H1 (cell line): ENCODE measurements around the gene CORO6. TPM values are rescaled to one million over a fixed set of nuclear protein-coding genes. Genes with fewer than 3 reads are reported as not detected.

Source experiments
- CTCF ChIA-PET: fragments of 300-600 bp; sonication (Branson Sonifier 250); formaldehyde crosslinking; loops from one replicate; lab custom pipeline; 2021; ENCODE audit not compliant: partially characterized antibody; lab: Charles Lee
- POLR2A ChIA-PET: fragments of 300-600 bp; sonication (Branson Sonifier 250); formaldehyde crosslinking; loops from one replicate; lab custom pipeline; 2021; ENCODE audit warnings: inconsistent platforms; ENCODE audit not compliant: partially characterized antibody; lab: Charles Lee
- DNase-seq, 2 experiments: peaks; one replicate each; pipeline versions ENCODE4 v3.0.0 to v3.0.0-alpha.2; 2010 to 2022; ENCODE audit warnings: low spot score in 2 of 2, low read depth in 1 of 2, mixed read lengths in 1 of 2
- FAIRE-seq: peaks from 2 replicates; lab custom pipeline; 2011; peaks lifted over from hg19 to GRCh38; lab: Jason Lieb, UNC
- H2AFZ ChIP-seq: 2 replicates; pipeline ENCODE4 v1.8.1; 2012; ENCODE audit warnings: low read length, inconsistent platforms
- H2AK5ac ChIP-seq: 2 replicates; pipeline ENCODE4 v1.6.1; 2013; ENCODE audit warnings: low read depth, low read length
- H2BK120ac ChIP-seq: replicated peaks from 2 replicates; pipeline ENCODE3; 2013; ENCODE audit warnings: low read depth, low read length, inconsistent platforms
- H2BK12ac ChIP-seq: 2 replicates; pipeline ENCODE4 v1.6.1; 2013; ENCODE audit warnings: low read depth, low read length
- H2BK15ac ChIP-seq: 2 replicates; pipeline ENCODE4 v1.6.1; 2013; ENCODE audit warnings: low read length
- H2BK20ac ChIP-seq: 2 replicates; pipeline ENCODE4 v1.6.1; 2013; ENCODE audit warnings: low read length
- H2BK5ac ChIP-seq: 2 replicates; pipeline ENCODE4 v1.6.1; 2013; ENCODE audit warnings: low read depth, low read length
- H3K14ac ChIP-seq: 2 replicates; pipeline ENCODE4 v1.6.1; 2013; ENCODE audit warnings: inconsistent platforms; ENCODE audit not compliant: insufficient read length
- H3K18ac ChIP-seq: 2 replicates; pipeline ENCODE4 v1.6.1; 2013; ENCODE audit warnings: low read length; ENCODE audit errors: extremely low read depth
- H3K23ac ChIP-seq: 2 replicates; pipeline ENCODE4 v1.6.1; 2013; ENCODE audit warnings: inconsistent platforms; ENCODE audit not compliant: insufficient read length
- H3K23me2 ChIP-seq: 2 replicates; pipeline ENCODE4 v1.6.1; 2013; ENCODE audit warnings: low read depth, low read length
- H3K27ac ChIP-seq: 2 replicates; pipeline ENCODE4 v1.6.1; 2011; ENCODE audit warnings: low read depth, low read length, inconsistent platforms
- H3K27me3 ChIP-seq, 4 experiments: replicated peaks in 1 of 4; 1 replicate in 1 of 4; 2 replicates in 3 of 4; pipeline versions ENCODE4 v1.6.1 to v1.8.1; 2011 to 2013; ENCODE audit warnings: low read length in 3 of 4, mild to moderate bottlenecking in 3 of 4, inconsistent platforms in 2 of 4, mixed read lengths in 2 of 4, moderate library complexity in 1 of 4; ENCODE audit not compliant: control insufficient read depth in 3 of 4, insufficient read depth in 3 of 4; ENCODE audit errors: extremely low read depth in 1 of 4
- H3K36me3 ChIP-seq, 4 experiments: 2 replicates each; pipeline versions ENCODE4 v1.6.1 to v1.8.1; 2011 to 2013; ENCODE audit warnings: mild to moderate bottlenecking in 4 of 4, low read length in 3 of 4, moderate library complexity in 2 of 4, control low read depth in 1 of 4, inconsistent platforms in 1 of 4; ENCODE audit not compliant: insufficient read depth in 4 of 4, control insufficient read depth in 2 of 4
- H3K4ac ChIP-seq: replicated peaks from 2 replicates; pipeline ENCODE3; 2013; ENCODE audit warnings: low read length, low read depth, mixed read lengths, inconsistent platforms; ENCODE audit not compliant: insufficient read length
- H3K4me1 ChIP-seq, 4 experiments: replicated peaks in 1 of 4; 1 replicate in 1 of 4; 2 replicates in 3 of 4; pipeline versions ENCODE4 v1.6.1 to v1.8.1; 2011 to 2013; ENCODE audit warnings: low read length in 3 of 4, inconsistent platforms in 2 of 4, mixed read lengths in 1 of 4; ENCODE audit not compliant: insufficient read depth in 4 of 4, control insufficient read depth in 3 of 4
- H3K4me2 ChIP-seq, 2 experiments: 2 replicates each; pipeline versions ENCODE4 v1.6.1 to v1.8.1; 2011 to 2013; ENCODE audit warnings: low read depth in 2 of 2, low read length in 2 of 2, control low read depth in 1 of 2, inconsistent platforms in 1 of 2, mild to moderate bottlenecking in 1 of 2; ENCODE audit not compliant: insufficient read depth in 1 of 2
- H3K4me3 ChIP-seq, 4 experiments: fragments of 200-600, 300-600 bp in 1 of 4; sonication (generic), shearing (Covaris generic), sonication (Bioruptor Twin) in 1 of 4; 2 replicates each; pipeline versions ENCODE4 v1.5.1 to v1.8.1; 2011 to 2016; ENCODE audit warnings: low read length in 4 of 4, low read depth in 3 of 4, control low read depth in 2 of 4, inconsistent platforms in 2 of 4, mild to moderate bottlenecking in 2 of 4, mixed read lengths in 1 of 4, moderate library complexity in 1 of 4; ENCODE audit not compliant: insufficient read depth in 2 of 4; ENCODE audit errors: extremely low read depth in 1 of 4
- H3K56ac ChIP-seq: replicated peaks from 2 replicates; pipeline ENCODE3; 2013; ENCODE audit warnings: low read depth, mild to moderate bottlenecking, mixed read lengths, low read length, inconsistent platforms; ENCODE audit not compliant: insufficient read length
- H3K79me1 ChIP-seq: 2 replicates; pipeline ENCODE4 v1.6.1; 2013; ENCODE audit warnings: low read depth, low read length, control low read depth
- H3K79me2 ChIP-seq, 2 experiments: 2 replicates each; pipeline versions ENCODE4 v1.6.1 to v1.8.1; 2012 to 2013; ENCODE audit warnings: low read length in 2 of 2, mild to moderate bottlenecking in 2 of 2, inconsistent platforms in 1 of 2; ENCODE audit not compliant: insufficient read depth in 2 of 2, control insufficient read depth in 1 of 2
- H3K9ac ChIP-seq, 4 experiments: replicated peaks in 1 of 4; 1 replicate in 1 of 4; 2 replicates in 3 of 4; pipeline versions ENCODE4 v1.6.1 to v1.8.1; 2011 to 2013; ENCODE audit warnings: low read depth in 3 of 4, low read length in 3 of 4, control low read depth in 2 of 4, mild to moderate bottlenecking in 2 of 4, moderate library complexity in 2 of 4, inconsistent platforms in 1 of 4; ENCODE audit errors: extremely low read depth in 1 of 4
- H3K9me3 ChIP-seq, 2 experiments: 2 replicates each; pipeline versions ENCODE4 v1.6.1 to v1.8.1; 2012 to 2013; ENCODE audit warnings: mild to moderate bottlenecking in 2 of 2, moderate library complexity in 2 of 2, control low read depth in 1 of 2, inconsistent platforms in 1 of 2, low read depth in 1 of 2, low read length in 1 of 2, mixed read lengths in 1 of 2; ENCODE audit not compliant: insufficient read depth in 2 of 2
- H4K20me1 ChIP-seq, 2 experiments: replicated peaks in 1 of 2; 2 replicates each; pipeline versions ENCODE3 to v1.8.1; 2011 to 2013; ENCODE audit warnings: inconsistent platforms in 2 of 2, low read length in 2 of 2, mild to moderate bottlenecking in 1 of 2; ENCODE audit not compliant: insufficient read depth in 2 of 2, control insufficient read depth in 1 of 2
- H4K5ac ChIP-seq: 2 replicates; pipeline ENCODE4 v1.6.1; 2013; ENCODE audit warnings: low read length, low read depth, mixed read lengths, inconsistent platforms; ENCODE audit not compliant: insufficient read length
- H4K8ac ChIP-seq: 2 replicates; pipeline ENCODE4 v1.8.0; 2013; ENCODE audit warnings: mild to moderate bottlenecking, moderate library complexity, low read length, inconsistent platforms; ENCODE audit not compliant: insufficient read depth; ENCODE audit errors: extremely low read depth
- H4K91ac ChIP-seq: replicated peaks from 2 replicates; pipeline ENCODE3; 2013; ENCODE audit warnings: low read length, mixed read lengths, inconsistent platforms; ENCODE audit not compliant: insufficient read length
- ATF3 ChIP-seq: IDR thresholded peaks from 2 replicates; pipeline ENCODE4 v1.6.1; 2011; ENCODE audit warnings: low read depth, mild to moderate bottlenecking, low read length; ENCODE audit not compliant: insufficient read depth
- BRCA1 ChIP-seq: IDR thresholded peaks from 2 replicates; pipeline ENCODE4 v1.6.1; 2012; ENCODE audit warnings: low read depth, low read length, improper control_type of control experiment
- CBX5 ChIP-seq: fragments of 300-800, 300-1000 bp; sonication (generic); IDR thresholded peaks from 2 replicates; pipeline ENCODE4 v1.7.1; 2016; ENCODE audit warnings: antibody characterized with exemption, low read length, low read depth
- CTBP2 ChIP-seq: IDR thresholded peaks from 2 replicates; pipeline ENCODE4 v1.7.0; 2011; ENCODE audit warnings: borderline replicate concordance, mild to moderate bottlenecking, moderate library complexity, mixed read lengths, low read length; ENCODE audit not compliant: insufficient read depth, insufficient read length
- KDM4A ChIP-seq: IDR thresholded peaks from one replicate; pipeline ENCODE4 v1.7.1; 2012; ENCODE audit warnings: low read depth, mild to moderate bottlenecking, moderate library complexity, low read length, inconsistent platforms; ENCODE audit not compliant: severe bottlenecking
- MAFK ChIP-seq: IDR thresholded peaks from 2 replicates; pipeline ENCODE4 v1.6.1; 2012; ENCODE audit warnings: low read depth, mild to moderate bottlenecking, improper control_type of control experiment, low read length
- NRF1 ChIP-seq: IDR thresholded peaks from 2 replicates; pipeline ENCODE4 v1.6.1; 2011; ENCODE audit warnings: mild to moderate bottlenecking, low read depth, low read length, improper control_type of control experiment
- RAD21 ChIP-seq, 2 experiments: IDR thresholded peaks in 1 of 2; conservative IDR thresholded peaks in 1 of 2; 2 replicates each; pipeline ENCODE4 v1.6.1; 2011; ENCODE audit warnings: low read depth in 2 of 2, low read length in 2 of 2, improper control_type of control experiment in 1 of 2, inconsistent platforms in 1 of 2, mild to moderate bottlenecking in 1 of 2, moderate library complexity in 1 of 2
- SIX5 ChIP-seq: IDR thresholded peaks from 2 replicates; pipeline ENCODE4 v1.6.1; 2011; ENCODE audit warnings: mild to moderate bottlenecking, low read depth, low read length
- SP2 ChIP-seq: IDR thresholded peaks from 2 replicates; pipeline ENCODE4 v1.6.1; 2012; ENCODE audit warnings: mild to moderate bottlenecking, low read length, inconsistent platforms
- ZNF274 ChIP-seq: IDR thresholded peaks from 2 replicates; pipeline ENCODE4 v1.7.0; 2012; ENCODE audit warnings: low read length, borderline replicate concordance; ENCODE audit errors: extremely low read depth
- WGBS, 2 experiments: shearing (Covaris generic) in 1 of 2; methylation state at CpG; one replicate each; pipeline versions ENCODE4 v1.1.6 to v1.1.7; 2013 to 2015; ENCODE audit warnings: low lambda C conversion rate in 2 of 2, mixed read lengths in 2 of 2, inconsistent platforms in 1 of 2, low coverage in 1 of 2, missing lambda C conversion rate in 1 of 2; ENCODE audit not compliant: insufficient replicate concordance in 2 of 2, insufficient coverage in 1 of 2, insufficient read length in 1 of 2; ENCODE audit errors: extremely low coverage in 1 of 2, missing lambda C conversion rate in 1 of 2; 5-methylcytosine and 5-hydroxymethylcytosine counted together
- polyA plus RNA-seq, 7 experiments: library from polyadenylated mRNA; depleted of rRNA in 3 of 7; stranded (reverse) in 5 of 7; unstranded in 2 of 7; fragments of >200 nt in 5 of 7; fragments of 200-250 nt in 2 of 7; gene quantifications; 1 replicate in 5 of 7; 2 replicates in 1 of 7; 4 replicates in 1 of 7; pipeline versions ENCODE4 v1.2.1 to v1.2.3, GENCODE V29; 2011 to 2013; ENCODE audit warnings: missing spikeins in 2 of 7, mixed read lengths in 2 of 7
- total RNA-seq: library from RNA; stranded (reverse); fragmentation: NEBNext Ultra II Directional; extraction: Animal tissue kit (Norgen Biotek cat#: 25700); gene quantifications from 2 replicates; pipeline ENCODE4 v1.2.1, GENCODE V29; 2021
- TF ChIP-seq, protein P1 (sequence below): IDR thresholded peaks from 2 replicates; pipeline ENCODE4 v1.6.1; 2012; ENCODE audit warnings: inconsistent platforms

Gene CORO6
- total and polyA plus RNA-seq, 2 of the 8 experiments (the other 6 are each of a cell fraction or from before 2014, with no cell fraction given), result 2.5 to 8.6 TPM

- no peak overlapping the region for H2BK15ac ChIP-seq
- H2BK120ac ChIP-seq, result no peak overlapping the region
- H3K79me1 ChIP-seq, result no peaks in the 10 kb centered on the region
- H3K36me3 ChIP-seq, result peaks cover 0 to 9% (median 4%) of the 10 kb centered on the region in 4 experiments; a peak in 3 of 8 replicates
- H3K79me2 ChIP-seq, result no peaks in the 10 kb centered on the region
- H3K23ac ChIP-seq, result no peak overlapping the region
- CTCF ChIA-PET, result interaction anchor here (1.2 to 1.8 kb wide), 4 partner anchors 9 to 150 kb away, joined by 3 to 7 read pairs (median 4); no protein-coding TSS in a partner anchor
- H4K20me1 ChIP-seq, result no peaks in the 10 kb centered on the region
- no peak overlapping the region for H3K4me2 ChIP-seq
- H3K4ac ChIP-seq, result no peak overlapping the region
- H4K5ac ChIP-seq, result no peak overlapping the region
- no peaks in the 10 kb centered on the region for H3K9me3 ChIP-seq
- DNase-seq (no peak), FAIRE-seq (no peak)
- no peak overlapping the region for H2BK20ac ChIP-seq
- no peak overlapping the region for H2BK12ac ChIP-seq
- no peaks in the 10 kb centered on the region for H3K23me2 ChIP-seq
- no peaks in the 10 kb centered on the region for H3K27me3 ChIP-seq
- no peak overlapping the region for H2BK5ac ChIP-seq
- no peak overlapping the region for H3K18ac ChIP-seq
- H3K4me3 ChIP-seq, result no peak overlapping the region
- H4K8ac ChIP-seq, result no peak overlapping the region
- H3K4me1 ChIP-seq, result peaks cover 0 to 3% (median 1%) of the 10 kb centered on the region in 4 experiments; a peak in 3 of 7 replicates
- H3K14ac ChIP-seq, result no peak overlapping the region
- no peak overlapping the region for H2AK5ac ChIP-seq
- 77% methylated on average over 2 of the region's 2 CpGs; no CpG with 5 or more reads in 1 of the 2 experiments for WGBS, 2 experiments
- H4K91ac ChIP-seq, result no peak overlapping the region
- POLR2A ChIA-PET, result no interaction called here
- H3K27ac ChIP-seq, result no peak overlapping the region
- no peak overlapping the region for H2AFZ ChIP-seq
- no peak overlapping the region for H3K56ac ChIP-seq
- H3K9ac ChIP-seq, result no peak overlapping the region
- TF ChIP-seq CTBP2 (no peak), SP2 (no peak), SIX5 (no peak), NRF1 (no peak), ZNF274 (no peak), ATF3 (no peak), KDM4A (no peak), BRCA1 (no peak), RAD21 (IDR thresholded peaks at IDR 0.05 in 1 of 2, conservative IDR thresholded peaks at IDR 0.05 in 1 of 2; ENCODE audit: low read depth in 2 of 2, low read length in 2 of 2) (no peak), CBX5 (no peak), MAFK (no peak)
- TF ChIP-seq, protein P1, sequence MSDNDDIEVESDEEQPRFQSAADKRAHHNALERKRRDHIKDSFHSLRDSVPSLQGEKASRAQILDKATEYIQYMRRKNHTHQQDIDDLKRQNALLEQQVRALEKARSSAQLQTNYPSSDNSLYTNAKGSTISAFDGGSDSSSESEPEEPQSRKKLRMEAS, result no peak
Observed at GRCh38 chr17:29629839-29630238, 7.1 kb upstream of the CORO6 start.
